Endothelial cell (in vitro differentiated cells): Measurements from ENCODE around the gene FAHD2A. TPM values are rescaled to one million over a fixed set of nuclear protein-coding genes. Genes with fewer than 3 reads are reported as not detected.

Experiments
- DNase-seq: peaks from one replicate; pipeline ENCODE4 v3.0.0; 2021; ENCODE audit warnings: low spot score
- H3K27ac Mint-ChIP-seq: one replicate; pipeline ENCODE4 v1.8.0; 2021; ENCODE audit warnings: mixed read lengths, inconsistent platforms; ENCODE audit not compliant: unreplicated experiment
- H3K27me3 Mint-ChIP-seq: one replicate; pipeline ENCODE4 v1.8.0; 2021; ENCODE audit warnings: mild to moderate bottlenecking, moderate library complexity, mixed read lengths, inconsistent platforms; ENCODE audit not compliant: unreplicated experiment
- H3K36me3 Mint-ChIP-seq: one replicate; pipeline ENCODE4 v1.8.0; 2021; ENCODE audit warnings: mild to moderate bottlenecking, low read depth, mixed read lengths, inconsistent platforms; ENCODE audit not compliant: unreplicated experiment
- H3K4me1 Mint-ChIP-seq: one replicate; pipeline ENCODE4 v1.8.0; 2021; ENCODE audit warnings: mild to moderate bottlenecking, mixed read lengths, inconsistent platforms; ENCODE audit not compliant: unreplicated experiment
- H3K4me3 Mint-ChIP-seq: one replicate; pipeline ENCODE4 v1.8.0; 2021; ENCODE audit warnings: mild to moderate bottlenecking, mixed read lengths, inconsistent platforms; ENCODE audit not compliant: unreplicated experiment
- H3K9me3 Mint-ChIP-seq: one replicate; pipeline ENCODE4 v1.8.0; 2021; ENCODE audit warnings: mixed read lengths, inconsistent platforms; ENCODE audit not compliant: unreplicated experiment
- total RNA-seq: library from RNA; stranded (reverse); fragmentation: NEBNext Ultra II Directional; extraction: Animal tissue kit (Norgen Biotek cat#: 25700); gene quantifications from one replicate; pipeline ENCODE4 v1.2.1, GENCODE V29; 2021; ENCODE audit not compliant: unreplicated experiment
- TF ChIP-seq, protein P1 (sequence below): fragments of 200-600 bp; sonication (generic); IDR thresholded peaks from one replicate; pipeline ENCODE4 v1.5.0; 2021; ENCODE audit warnings: antibody characterized with exemption; ENCODE audit not compliant: unreplicated experiment

Gene FAHD2A
- total RNA-seq, 1 donor from 2014 or later: 34.0 TPM

DNA sequence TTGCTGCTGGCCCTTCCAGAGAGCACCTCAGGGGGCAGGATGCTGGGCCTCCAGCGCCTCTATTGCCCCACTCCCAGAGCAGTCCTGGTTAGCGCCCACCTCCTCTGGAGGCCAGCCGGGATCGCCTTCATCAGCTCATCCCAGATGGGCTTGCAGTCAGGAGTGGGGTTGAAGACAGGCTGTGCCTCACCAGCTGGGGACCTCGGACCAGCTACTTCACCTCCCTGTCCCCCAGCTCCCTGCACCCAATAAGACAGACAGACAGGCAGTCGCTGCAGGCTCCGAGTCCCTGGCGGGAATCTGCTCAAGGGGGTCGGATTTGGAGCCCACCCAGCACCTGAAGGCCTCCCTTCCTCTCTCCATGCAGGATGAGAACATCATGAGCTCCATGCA is 18.9 kb upstream of the FAHD2A start:
- TF ChIP-seq, protein P1, sequence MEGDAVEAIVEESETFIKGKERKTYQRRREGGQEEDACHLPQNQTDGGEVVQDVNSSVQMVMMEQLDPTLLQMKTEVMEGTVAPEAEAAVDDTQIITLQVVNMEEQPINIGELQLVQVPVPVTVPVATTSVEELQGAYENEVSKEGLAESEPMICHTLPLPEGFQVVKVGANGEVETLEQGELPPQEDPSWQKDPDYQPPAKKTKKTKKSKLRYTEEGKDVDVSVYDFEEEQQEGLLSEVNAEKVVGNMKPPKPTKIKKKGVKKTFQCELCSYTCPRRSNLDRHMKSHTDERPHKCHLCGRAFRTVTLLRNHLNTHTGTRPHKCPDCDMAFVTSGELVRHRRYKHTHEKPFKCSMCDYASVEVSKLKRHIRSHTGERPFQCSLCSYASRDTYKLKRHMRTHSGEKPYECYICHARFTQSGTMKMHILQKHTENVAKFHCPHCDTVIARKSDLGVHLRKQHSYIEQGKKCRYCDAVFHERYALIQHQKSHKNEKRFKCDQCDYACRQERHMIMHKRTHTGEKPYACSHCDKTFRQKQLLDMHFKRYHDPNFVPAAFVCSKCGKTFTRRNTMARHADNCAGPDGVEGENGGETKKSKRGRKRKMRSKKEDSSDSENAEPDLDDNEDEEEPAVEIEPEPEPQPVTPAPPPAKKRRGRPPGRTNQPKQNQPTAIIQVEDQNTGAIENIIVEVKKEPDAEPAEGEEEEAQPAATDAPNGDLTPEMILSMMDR: no peak
- Mint-ChIP-seq H3K4me1 (peaks cover 5% of the 10 kb centered on the region), H3K36me3 (no peaks in the 10 kb centered on the region), H3K9me3 (no peaks in the 10 kb centered on the region), H3K4me3 (no peak overlapping the region), H3K27me3 (peaks cover 17% of the 10 kb centered on the region), H3K27ac (no peak overlapping the region)
- no peak for DNase-seq

DNA sequence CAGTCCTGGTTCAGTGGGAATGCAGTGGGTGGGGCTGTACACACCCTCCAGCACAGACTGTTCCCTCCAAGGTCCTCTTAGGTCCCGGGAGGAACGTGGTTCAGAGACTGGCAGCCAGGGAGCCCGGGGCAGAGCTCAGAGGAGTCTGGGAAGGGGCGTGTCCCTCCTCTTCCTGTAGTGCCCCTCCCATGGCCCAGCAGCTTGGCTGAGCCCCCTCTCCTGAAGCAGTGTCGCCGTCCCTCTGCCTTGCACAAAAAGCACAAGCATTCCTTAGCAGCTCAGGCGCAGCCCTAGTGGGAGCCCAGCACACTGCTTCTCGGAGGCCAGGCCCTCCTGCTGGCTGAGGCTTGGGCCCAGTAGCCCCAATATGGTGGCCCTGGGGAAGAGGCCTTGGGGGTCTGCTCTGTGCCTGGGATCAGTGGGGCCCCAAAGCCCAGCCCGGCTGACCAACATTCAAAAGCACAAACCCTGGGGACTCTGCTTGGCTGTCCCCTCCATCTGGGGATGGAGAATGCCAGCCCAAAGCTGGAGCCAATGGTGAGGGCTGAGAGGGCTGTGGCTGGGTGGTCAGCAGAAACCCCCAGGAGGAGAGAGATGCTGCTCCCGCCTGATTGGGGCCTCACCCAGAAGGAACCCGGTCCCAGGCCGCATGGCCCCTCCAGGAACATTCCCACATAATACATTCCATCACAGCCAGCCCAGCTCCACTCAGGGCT is 17.5 kb upstream of the FAHD2A start:
- H3K36me3 Mint-ChIP-seq: no peaks in the 10 kb centered on the region
- H3K4me1 Mint-ChIP-seq: peaks cover under 1% of the 10 kb centered on the region
- no peak for DNase-seq
- H3K27me3 Mint-ChIP-seq: peaks cover 14% of the 10 kb centered on the region
- H3K9me3 Mint-ChIP-seq: no peaks in the 10 kb centered on the region
- TF ChIP-seq, protein P1: no peak
- H3K27ac Mint-ChIP-seq: no peak overlapping the region
- no peak overlapping the region for H3K4me3 Mint-ChIP-seq

DNA sequence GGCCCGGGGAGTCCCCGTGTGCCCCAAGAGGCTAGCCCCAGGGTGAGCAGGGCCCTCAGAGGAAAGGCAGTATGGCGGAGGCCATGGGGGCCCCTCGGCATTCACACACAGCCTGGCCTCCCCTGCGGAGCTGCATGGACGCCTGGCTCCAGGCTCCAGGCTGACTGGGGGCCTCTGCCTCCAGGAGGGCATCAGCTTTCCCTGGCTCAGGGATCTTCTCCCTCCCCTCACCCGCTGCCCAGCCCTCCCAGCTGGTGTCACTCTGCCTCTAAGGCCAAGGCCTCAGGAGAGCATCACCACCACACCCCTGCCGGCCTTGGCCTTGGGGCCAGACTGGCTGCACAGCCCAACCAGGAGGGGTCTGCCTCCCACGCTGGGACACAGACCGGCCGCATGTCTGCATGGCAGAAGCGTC is 16.9 kb upstream of the FAHD2A start:
- Mint-ChIP-seq H3K27me3 (peaks cover 16% of the 10 kb centered on the region), H3K4me3 (no peak overlapping the region), H3K36me3 (no peaks in the 10 kb centered on the region), H3K4me1 (no peaks in the 10 kb centered on the region), H3K9me3 (no peaks in the 10 kb centered on the region), H3K27ac (no peak overlapping the region)
- DNase-seq: no peak
- TF ChIP-seq, protein P1: no peak

DNA sequence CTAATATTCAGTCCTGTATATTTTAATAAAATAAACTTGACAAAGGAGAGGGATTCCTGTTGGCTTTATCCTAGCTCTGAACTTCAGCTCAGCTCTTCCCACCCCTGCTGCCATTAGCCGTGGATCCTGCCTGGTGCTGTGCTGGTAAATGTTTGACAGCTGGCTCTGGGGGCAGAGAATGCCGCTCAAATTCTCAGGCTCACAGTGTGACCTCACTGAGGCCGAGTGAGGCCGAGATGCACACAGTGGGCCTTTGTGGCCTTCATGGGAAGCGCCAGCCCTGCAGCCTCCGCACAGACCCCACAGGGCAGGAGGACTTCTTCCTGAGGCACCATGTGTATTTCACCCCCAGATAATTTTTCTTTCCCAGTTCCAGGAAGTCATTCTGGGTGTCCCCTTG is 16.5 kb upstream of the FAHD2A start:
- no peak for DNase-seq
- TF ChIP-seq, protein P1: no peak
- no peak overlapping the region for H3K4me3 Mint-ChIP-seq
- no peaks in the 10 kb centered on the region for H3K36me3 Mint-ChIP-seq
- no peaks in the 10 kb centered on the region for H3K4me1 Mint-ChIP-seq
- H3K9me3 Mint-ChIP-seq: no peaks in the 10 kb centered on the region
- no peak overlapping the region for H3K27ac Mint-ChIP-seq
- H3K27me3 Mint-ChIP-seq: peaks cover 16% of the 10 kb centered on the region

DNA sequence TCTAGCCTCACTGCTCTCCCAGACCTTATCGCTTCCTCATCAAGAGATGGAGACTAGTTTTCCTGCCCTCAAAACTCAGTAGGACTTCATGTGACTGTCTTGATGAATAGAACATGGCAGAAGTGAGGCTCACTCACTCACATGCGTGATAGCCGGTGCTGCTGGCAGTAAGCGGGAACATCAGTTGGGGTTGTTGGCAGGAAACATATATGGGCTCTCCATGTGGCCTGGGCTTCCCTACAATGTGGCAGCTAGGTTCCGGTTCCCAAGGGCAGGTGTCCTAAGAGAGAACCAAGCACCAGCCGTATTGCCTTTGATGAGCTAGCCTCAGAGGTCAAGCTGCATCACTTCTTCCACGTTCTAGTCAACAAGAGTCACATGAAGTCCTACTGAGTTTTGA is 15.2 kb upstream of the FAHD2A start:
- Mint-ChIP-seq H3K36me3 (no peaks in the 10 kb centered on the region), H3K4me1 (no peaks in the 10 kb centered on the region), H3K27me3 (peaks cover 12% of the 10 kb centered on the region), H3K27ac (no peak overlapping the region), H3K4me3 (no peak overlapping the region), H3K9me3 (no peaks in the 10 kb centered on the region)
- no peak for DNase-seq
- TF ChIP-seq, protein P1: no peak
